Effector CD4-positive, alpha-beta T cell (primary cell): ENCODE results near the gene ADIG. TPM values are rescaled to one million over a fixed set of nuclear protein-coding genes. Genes with fewer than 3 reads are reported as not detected.

ENCODE experiments used
- DNase-seq: peaks from one replicate; pipeline ENCODE4 v3.0.0-alpha.2; 2020
- total RNA-seq: gene quantifications from one replicate; lab custom pipeline; 2026; lab: John Stamatoyannopoulos, UW

Gene ADIG
- not detected for total RNA-seq

DNA sequence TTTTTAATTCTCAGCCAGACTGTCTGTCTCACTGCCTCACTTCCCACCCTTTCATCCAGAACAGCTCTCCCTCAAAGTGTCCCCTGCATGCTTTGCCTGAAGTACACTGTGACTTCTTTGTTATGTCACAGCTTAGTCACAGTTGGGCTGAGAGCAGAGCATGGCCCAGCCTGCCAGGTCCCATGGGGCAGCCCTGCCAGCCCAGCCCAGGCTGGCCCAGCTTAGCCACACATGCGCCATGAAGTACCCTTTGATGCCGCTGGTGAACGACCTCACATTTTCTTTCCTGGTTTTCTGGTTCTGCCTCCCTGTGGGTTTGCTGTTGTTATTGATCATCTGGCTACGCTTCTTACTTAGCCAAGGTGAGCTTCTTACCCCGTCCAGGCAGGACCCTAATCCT is at the start of gene ADIG:
Gene ADIG, plus strand, starts transcription at position 185 of the 400 bp plus-strand sequence. Its CDS starts 54 bp downstream, at position 239.
- no peak for DNase-seq

DNA sequence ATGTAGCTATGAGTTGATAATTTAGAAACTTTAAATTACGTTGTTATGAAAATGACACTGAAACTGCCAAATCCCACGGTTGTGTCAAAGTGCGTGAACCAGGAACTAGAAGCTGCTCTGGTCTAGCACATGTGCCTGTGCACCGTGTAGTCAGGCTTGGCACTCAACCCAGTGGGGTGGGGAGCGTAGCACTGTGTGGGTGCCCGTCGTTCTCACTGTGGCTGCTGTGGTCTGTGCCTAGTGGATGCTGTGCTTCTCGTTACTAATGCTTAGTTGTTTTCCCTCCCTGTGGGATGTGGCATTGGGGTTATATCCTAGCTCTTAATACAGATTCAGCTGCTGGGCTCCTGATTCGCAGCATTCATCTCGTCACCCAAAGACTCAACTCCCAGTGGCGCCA is 46.2 kb upstream of the ADIG start:
- no peak for DNase-seq

DNA sequence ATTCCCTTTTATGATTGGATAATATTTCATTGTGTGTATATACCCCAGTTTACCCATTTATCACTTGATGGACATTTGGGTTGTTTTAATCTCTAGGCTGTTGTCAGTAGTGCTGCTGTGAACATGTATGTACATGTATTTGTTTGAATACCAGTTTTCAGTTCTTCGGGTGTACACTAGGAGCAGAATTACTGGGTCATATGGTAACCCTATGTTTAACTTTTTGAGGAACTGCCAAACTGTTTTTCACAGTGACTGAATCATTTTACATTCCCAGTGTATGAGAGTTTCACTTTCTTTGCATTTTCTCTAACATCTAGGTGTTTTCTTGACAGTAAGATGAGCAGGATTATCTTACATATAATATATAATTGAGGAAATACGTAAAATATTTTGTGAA is 44.7 kb upstream of the ADIG start:
- DNase-seq: no peak

DNA sequence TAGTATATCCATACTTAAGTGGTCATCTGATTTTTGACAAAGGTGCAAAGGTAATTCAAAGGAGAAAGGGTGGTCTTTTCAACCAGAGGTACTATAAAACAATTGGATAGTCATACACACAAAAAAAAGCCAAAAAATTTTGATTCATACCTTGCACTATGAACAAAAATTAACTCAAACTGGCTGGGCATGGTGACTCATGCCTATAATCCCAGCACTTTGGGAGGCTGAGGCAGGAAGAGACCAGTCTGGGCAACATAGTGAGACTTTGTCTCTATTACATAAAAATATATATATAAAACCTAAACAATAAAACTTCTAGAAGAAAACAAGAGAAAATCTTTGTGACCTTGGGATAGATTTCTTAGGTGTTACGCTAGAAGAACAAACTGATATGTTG is 43.8 kb upstream of the ADIG start:
- no peak for DNase-seq

DNA sequence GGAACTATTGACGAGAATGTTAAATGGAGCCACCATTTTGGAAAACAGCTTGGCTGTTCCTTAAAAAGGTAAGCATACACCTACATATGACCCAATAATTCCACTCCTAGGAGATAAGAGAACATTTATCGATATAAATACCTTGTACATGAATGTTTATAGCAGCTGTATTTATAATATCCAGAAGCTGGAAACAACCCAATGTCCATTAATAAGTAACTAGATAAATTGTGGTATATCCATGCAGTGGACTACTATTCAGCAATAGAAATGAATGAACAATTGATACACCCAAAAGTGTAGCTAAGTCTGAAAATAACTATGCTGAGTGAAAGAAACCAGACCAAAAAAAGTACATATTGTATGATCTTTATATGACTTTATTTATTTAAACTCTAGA is 42.2 kb upstream of the ADIG start:
- DNase-seq: no peak

DNA sequence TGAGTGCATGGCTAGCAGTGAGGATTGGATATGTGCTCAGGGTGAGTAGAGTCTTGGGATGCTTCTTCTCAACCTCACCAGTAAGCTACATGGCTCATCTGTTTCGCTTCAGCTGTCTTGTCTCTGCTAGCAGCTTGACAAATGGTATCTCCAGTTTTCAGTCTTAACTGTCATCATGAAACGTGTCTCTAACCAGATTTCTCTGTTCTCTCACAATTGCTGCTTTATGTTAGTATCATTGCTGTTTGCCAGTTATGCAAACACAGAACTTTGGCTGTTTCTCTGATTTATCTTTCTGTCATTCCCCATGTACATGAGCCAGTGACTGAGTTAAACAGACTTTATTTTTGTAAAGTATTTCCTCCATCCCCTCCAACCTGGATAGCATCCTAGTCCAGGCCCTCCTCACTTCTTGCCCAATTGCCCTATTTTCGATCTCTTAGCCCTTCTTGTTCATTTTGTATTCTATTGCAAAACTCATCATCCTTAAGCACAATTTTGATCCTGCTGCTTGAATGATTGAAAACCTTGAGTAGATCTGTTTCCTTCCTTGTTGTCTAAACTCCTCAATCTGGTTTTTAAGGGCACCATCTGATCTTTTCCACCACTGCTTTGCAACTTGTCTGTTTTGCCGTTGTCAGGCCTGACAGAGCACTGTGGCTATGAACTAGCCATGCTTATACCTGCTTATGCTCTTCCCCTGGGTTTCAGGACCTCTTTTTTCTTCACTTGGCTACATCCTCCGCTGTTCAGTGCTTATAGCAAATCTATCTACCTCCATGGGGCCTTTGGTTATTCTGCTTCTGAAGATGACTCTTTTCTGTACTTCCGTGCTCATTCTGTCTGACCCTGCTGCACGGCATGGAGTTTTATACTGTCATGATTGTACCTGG is 37.7 kb upstream of the ADIG start:
- DNase-seq: no peak

DNA sequence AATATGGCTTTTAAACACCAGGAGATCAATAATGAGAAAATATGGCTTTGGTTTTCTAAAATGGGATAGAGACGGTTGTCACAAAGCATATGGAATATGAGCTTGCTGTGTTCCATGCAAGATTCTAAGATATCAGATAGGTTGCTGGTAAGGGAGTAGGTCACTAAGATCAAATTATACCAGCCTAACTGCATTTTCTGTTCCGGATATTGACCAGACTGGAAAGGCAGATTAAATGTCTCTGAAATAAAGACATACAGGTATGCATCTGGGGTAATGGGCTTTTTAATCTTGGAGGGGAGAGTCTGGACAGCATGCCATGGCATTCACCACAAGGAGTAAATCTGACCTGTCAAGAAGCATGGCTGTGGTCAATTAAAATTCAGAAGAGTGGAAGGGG is 35.2 kb upstream of the ADIG start:
- DNase-seq: no peak

DNA sequence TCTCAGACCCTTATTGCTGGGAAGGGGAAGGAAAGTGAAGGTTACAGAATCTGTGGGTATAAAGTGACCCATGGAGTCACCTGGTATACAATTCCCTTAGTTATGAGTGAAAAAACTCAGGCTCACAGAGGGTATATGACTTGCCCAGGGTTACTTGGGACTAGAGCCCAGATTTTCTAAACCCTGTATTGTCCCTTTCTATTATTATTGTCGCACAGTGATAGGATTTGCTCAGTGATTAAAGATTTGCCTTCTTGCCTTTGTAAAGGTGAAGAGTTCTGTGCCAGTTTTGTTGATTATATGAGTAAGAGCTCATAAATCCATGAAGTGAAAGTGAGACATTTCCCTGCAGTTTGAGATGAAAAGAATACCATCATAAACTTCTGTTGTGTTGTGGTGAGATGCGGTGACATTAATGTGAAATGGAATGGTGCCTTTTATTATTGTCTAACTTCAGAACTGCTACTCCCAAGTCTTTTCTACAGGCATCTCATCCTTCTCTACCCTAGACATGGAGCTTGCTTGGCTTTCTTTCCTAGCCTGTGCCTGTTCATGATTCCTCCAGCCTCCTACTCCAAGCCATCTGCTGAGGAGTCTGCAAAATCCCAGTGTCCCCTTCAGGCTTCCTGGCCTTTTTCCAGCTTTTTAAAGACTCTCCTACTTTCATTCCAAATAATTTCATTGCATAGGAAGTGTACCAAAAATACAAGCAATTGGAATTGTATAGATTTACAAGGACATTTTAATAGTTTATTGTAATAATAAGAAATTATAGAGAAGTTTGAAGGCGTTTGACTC is 33.5 kb upstream of the ADIG start:
- DNase-seq: no peak

DNA sequence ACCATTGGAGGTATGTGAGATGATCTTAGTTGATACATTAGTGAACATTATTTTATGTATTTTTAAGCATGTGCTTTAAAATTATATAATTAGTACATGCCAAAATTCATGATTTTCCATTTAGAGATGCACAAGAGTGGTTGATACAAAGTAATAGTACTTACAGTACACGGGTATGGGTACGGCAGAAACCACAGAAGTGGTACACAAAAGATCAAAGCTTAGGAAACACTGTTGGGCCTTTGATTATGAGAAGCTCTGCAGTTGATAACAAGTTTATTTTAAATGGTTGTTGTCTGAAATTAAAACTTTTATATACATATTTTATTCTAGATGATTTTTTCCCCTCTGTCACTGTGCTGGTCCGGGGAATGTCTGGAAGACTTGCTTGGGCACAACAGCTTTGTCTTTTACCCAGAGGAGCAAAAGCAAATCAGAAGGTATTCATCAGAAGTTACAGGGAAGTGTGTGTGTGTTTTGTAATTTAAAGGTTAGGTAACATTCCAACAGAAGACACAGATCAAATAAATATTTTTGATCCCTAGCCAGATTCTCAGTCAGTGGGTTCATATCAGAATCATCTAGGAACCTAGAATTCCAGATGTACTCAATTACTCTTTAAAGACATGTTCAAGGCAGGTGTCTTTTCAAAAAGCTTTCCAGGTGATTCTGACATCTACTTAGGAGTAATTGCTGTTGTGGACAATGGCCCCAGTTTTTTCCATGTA is 32.5 kb upstream of the ADIG start:
- no peak for DNase-seq

DNA sequence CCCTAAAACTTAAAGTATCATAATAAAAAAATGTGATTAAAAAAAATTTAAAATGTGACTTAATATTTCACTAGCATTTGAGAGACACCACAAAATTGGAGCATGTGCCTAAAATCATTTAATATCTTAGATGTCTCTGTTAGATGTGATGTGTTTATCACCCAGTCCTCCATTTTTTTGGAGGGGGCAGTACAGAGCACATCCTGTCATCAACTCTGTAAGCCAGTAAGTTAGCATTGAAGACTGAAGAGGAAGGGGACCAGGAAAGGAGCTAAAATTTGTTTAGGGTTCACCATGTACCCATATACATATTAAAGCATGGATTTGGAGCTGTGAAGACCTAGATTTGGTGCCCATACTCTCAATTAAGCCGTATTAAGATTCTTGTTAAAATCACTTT is 30.7 kb upstream of the ADIG start:
- DNase-seq: no peak

DNA sequence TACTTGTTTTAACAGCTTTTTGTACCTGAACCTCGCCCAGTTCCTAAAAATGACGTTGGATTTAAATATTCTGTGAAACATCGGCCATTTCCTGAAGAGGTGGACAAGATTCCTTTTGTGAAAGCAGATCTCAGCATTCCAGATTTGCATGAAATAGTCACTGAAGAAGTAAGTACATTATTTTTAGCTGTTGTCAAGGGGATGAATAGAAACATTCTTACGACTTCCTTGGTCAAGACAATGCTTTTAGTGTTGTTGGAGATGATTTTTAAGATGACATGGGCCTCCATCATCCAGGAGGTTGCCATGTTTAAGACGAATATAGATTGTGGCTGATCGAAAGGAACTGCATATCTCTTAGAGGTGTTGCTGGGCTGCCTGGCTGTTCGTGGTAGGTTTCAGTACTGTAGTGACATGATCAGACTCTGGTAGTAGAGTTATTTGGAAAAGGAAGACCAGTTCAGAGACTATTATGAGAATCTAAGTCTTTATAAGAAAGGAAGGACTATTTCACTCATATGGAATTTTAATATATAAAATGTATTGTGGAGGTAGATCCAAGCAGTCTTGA is 29.9 kb upstream of the ADIG start:
- DNase-seq: no peak

DNA sequence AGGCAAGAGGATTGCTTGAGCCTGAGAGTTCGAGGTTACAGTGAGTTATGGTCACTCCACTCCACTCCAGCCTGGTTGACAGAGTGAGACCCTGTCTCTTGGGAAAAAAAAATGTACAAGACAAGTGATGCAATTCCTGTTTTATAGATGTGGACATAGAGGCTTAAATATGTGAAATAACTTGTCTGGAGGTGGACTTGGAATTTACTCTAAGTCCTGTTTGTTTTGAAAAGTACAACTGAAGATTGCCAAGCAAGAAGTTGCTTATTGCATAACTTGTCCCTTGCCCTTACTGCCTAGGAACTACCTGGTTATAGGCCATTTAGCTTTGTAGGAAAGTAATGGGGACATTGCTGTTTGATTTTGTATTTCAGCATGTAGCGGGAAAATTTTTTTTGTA is 26.0 kb upstream of the ADIG start:
- DNase-seq: no peak

DNA sequence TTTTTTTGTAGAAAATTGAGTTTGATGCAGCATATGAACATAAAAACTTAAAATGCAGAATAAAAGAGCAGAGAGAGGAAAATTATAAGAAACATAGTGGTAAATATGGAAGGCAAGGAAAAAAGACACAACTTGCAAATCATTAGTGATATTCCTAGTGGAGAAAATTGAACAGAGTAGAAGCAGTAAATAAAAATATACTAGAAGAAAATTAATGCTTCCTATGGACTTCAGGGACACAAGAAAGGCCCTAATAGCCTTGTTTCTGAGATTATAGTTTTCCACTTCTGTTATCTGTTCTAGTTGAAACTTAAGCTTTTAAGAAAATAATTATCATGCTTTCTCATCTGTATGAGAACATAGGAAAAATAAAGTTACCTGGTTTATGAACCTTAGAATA is 25.6 kb upstream of the ADIG start:
- DNase-seq: no peak

DNA sequence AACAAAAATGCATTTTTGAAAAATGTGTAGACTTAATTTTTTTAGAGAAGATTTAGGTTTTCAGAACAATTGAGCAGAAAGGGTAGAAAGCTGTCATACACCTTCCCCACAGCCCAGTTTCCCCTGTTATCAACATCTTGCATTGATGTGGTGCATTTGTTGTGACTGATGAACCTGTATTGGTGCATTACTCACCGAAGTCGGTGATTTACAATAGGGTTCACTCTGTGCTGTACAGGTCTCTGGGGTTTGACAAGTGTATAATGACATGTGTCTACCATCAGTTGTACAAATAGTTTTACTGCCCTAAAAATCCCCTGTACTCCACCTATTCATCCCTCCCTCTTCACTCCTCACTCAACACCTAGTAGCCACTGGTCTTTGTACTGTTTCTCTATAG is 23.8 kb upstream of the ADIG start:
- no peak for DNase-seq

DNA sequence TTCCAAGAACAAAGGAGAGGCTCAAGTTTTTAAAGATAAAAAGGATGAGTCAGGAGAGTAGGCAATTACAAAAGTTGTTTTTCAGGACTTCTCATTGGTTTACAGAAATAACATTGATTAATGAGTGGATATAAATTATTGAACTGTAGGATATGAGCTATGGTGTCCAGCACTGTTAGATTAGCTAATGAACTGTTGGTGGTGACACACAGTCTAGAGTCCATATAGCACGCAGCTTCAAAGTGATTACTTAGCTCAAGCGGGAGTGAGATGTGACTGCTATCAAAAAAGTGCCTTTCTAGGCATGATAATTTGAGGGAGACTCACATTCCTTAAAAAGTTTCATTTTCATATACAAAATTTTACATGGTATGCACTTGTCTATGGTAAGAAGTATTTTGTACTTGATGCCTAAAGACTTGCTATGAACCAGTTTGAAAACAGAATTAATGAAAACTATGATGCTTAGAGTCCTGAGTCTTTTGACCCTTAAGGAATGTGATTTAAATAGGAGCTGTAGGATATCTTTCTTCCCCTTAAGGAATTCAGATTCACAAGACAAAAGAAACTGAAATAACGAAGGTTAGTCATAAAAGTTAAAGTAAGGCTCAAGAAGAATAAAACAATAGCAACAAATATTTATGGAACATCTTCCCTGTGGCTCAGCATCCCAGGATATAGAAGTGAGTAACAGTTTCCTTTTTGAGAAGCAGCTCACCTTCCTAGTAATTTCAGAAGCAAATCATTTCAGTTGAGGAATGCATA is 22.2 kb upstream of the ADIG start:
- DNase-seq: no peak

DNA sequence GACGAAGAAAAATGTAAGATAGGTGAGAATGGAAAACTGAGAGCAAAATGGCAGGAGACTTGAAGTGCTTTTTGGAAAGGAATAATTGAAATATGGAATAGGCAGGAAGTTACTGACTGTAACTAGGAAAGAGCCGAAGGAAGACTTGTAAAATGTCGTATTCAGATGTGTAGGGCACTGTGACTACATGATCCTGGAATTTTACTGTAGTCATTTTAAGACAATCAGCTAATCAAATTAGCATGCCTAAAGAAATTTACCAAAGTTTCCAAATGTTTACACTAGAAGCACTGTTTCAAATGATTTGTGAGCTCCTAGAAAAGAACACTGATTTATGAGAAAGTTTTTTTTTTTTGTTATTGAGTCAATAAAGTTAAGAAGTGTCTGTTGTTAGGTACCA is 21.2 kb upstream of the ADIG start:
- no peak for DNase-seq

DNA sequence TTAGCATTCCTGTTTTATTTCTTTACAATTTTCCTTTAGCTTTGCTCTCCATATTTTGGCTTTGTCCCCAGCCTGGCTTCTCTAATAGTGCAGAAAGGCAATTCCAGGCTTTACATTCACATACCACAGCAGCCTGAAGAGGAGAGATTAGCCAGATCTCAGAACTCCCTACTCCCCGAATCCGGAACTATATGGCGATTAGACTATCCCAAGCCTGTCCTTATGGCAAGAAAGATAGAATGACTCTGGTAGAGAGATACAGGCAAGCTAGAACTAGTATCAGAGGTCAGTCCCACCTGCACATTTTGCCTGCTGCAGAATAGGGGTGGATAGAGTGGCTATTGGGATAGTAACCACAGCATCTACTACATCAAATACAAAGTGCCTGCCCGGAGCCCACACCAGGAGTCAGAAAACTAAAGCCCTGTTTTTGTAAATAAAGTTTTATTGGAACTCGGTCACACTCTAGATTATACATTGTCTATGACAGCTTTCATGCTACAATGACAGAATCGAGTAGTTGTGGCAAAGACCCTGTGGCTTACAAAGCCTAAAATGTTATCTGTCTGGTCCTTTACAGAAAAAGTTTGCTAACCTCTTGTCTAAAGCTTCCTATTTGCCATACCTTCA is 17.1 kb upstream of the ADIG start:
- DNase-seq: no peak

DNA sequence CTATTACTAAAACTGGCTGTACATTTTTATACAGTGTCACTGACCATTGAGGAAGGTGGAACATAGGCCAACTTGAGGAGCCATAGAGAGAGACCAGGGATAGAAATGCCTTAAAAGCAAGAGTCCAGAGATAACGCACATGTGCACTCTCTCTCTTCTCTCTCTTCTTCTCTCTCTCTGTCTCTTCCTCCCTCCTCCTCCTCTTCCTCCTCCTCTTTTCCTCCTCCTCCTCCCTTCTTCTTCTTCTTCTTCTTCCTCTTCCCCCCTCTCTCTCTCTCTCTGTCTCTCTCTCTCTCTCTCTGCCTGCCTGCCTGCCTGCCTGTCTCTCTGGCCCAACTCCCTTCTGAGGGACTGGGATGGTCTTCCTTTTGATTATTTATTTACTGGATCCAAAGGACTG is 16.3 kb upstream of the ADIG start:
- no peak for DNase-seq

DNA sequence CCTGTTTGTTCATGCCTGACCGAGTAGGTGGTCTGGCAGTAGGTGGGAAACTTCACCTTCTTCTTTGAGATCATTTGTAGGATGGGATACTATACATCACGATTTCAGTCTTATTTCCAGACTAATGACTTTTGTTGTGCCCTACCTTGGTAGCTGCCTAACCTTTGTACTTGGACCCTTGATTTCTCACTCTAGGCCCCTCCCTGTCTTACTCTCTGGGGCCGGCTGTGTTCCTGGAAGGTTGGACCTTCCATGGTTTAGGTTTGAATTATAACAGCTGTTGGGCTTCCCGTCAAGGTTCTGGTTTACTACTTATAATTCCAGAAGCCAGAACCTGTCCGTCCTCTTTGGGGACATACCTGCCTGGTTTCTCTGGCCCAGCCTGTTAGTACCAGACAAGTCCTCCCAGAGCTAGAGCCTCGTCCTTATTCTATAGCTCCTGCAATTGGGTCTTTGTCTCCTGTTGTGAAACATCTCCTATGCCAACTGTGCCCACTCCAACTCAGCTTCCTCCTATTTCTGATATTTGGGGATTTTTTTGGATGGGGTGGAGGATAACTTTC is 14.9 kb upstream of the ADIG start:
- DNase-seq: no peak

DNA sequence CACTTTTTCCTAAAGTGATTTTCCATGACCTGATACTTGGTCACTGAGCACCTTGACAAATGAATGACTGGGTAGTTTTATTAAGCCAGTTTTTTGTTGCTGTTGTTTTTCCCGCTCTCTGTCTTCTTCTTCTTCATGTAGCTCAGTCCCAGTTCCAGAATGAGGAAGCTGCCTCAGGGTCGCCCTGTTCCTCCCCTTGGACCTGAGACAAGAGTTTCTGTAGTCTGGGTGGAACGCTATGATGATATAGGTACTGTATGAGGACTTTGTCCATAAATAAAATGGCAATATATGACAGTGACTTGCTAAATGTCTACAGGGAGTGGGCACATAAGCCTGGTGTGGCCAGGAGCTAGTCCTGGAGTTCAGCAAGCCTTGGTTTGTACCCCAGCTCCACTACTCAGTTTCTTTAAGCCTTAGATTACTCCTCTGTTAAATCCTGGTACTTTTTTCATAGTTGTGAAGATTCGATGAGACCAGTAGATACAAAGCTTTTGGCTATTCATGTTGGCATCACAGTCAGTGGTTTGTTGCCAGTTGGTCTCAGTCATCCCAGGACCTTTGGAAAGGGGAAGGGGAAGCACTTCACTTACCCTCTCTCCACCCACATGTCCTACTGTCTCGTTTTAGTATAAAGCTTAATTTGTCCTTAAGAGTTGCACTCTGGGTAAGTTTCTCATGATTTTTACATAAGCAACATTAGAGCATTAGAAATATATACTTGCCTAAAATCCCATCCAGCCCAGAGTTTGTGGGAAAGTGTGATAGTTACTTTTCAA is 11.1 kb upstream of the ADIG start:
- no peak for DNase-seq

DNA sequence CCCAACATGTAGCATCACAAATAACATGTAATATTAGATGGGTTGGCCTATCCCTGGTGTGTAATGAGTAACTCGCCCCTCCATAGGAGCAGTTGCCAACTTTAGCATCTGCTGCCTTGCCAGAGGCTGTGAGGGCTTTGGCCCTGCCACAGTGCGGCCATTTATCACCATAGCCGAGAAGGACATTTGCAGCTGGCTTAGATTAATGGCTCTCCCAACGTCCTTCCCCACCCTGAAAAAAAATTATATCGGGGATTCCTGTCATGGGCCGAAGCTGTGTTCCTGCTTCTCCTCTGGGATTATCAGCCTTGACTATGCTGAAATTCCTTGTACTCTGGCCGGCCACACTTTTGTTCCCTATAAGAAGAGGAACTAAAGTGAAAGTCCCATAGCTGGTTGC is 7.6 kb upstream of the ADIG start:
- DNase-seq: no peak
